Measurements from ENCODE around the gene MLLT3. TPM values are rescaled to one million over a fixed set of nuclear protein-coding genes. Genes with fewer than 3 reads are reported as not detected.

MLLT3 gene
- total RNA-seq, 4 donors from 2014 or later, result 10.2 to 15.3 (median 14.5) TPM

- DNase-seq (ENCODE audit: low spot score in 2 of 2), result no peak
- no peaks in the 10 kb centered on the region for H3K27me3 ChIP-seq
- no peaks in the 10 kb centered on the region for H3K36me3 ChIP-seq
- no peaks in the 10 kb centered on the region for H3K9me3 ChIP-seq
- no peak overlapping the region for H3K27ac ChIP-seq
- no peak overlapping the region for H3K4me3 ChIP-seq
- H3K4me1 ChIP-seq, result peaks cover 0 to 34% (median 11%) of the 10 kb centered on the region in 4 donors
- WGBS, 2 donors, result 81 to 83% methylated on average over 5 of the region's 5 CpGs
- TF ChIP-seq POLR2A (IDR thresholded peaks at IDR 0.05) (no peak), CTCF (IDR thresholded peaks at IDR 0.05) (no peak), EP300 (IDR thresholded peaks at IDR 0.05) (no peak)
These were observed 52.8 kb downstream of the MLLT3 start for GRCh38 chr9:20569525-20569924.

- TF ChIP-seq EP300 (IDR thresholded peaks at IDR 0.05) (no peak), POLR2A (IDR thresholded peaks at IDR 0.05) (no peak), CTCF (IDR thresholded peaks at IDR 0.05) (no peak)
- no peaks in the 10 kb centered on the region for H3K9me3 ChIP-seq
- no peaks in the 10 kb centered on the region for H3K27me3 ChIP-seq
- no peaks in the 10 kb centered on the region for H3K36me3 ChIP-seq
- H3K27ac ChIP-seq, result peak overlapping the region in 1 of 4 donors; percentile 2
- H3K4me1 ChIP-seq, result peaks cover 0 to 37% (median 11%) of the 10 kb centered on the region in 4 donors
- no peak overlapping the region for H3K4me3 ChIP-seq
- DNase-seq (ENCODE audit: low spot score in 2 of 2), result no peak
These were observed 53.9 kb downstream of the MLLT3 start for GRCh38 chr9:20568400-20568799.

GRCh38 chr9:20566401-20566800, 55.9 kb downstream of the MLLT3 start:
- WGBS, 2 donors, result 93% methylated on average over 4 of the region's 4 CpGs
- TF ChIP-seq CTCF (IDR thresholded peaks at IDR 0.05) (no peak), POLR2A (IDR thresholded peaks at IDR 0.05) (no peak), EP300 (IDR thresholded peaks at IDR 0.05) (no peak)
- Histone ChIP-seq H3K9me3 (no peaks in the 10 kb centered on the region), H3K36me3 (no peaks in the 10 kb centered on the region), H3K4me3 (no peak overlapping the region), H3K27ac (no peak overlapping the region), H3K27me3 (no peaks in the 10 kb centered on the region), H3K4me1 (peaks cover 0 to 37% (median 11%) of the 10 kb centered on the region in 4 donors)
- no peak for DNase-seq (ENCODE audit: low spot score in 2 of 2)

- no peaks in the 10 kb centered on the region for H3K27me3 ChIP-seq
- TF ChIP-seq CTCF (IDR thresholded peaks at IDR 0.05), result no peak
- no peak for TF ChIP-seq EP300 (IDR thresholded peaks at IDR 0.05)
- TF ChIP-seq POLR2A (IDR thresholded peaks at IDR 0.05), result no peak
These were observed 57.6 kb downstream of the MLLT3 start for GRCh38 chr9:20564650-20565049.

GRCh38 chr9:20563917-20564316, 58.4 kb downstream of the MLLT3 start:
- Histone ChIP-seq H3K27ac (no peak overlapping the region), H3K36me3 (no peaks in the 10 kb centered on the region), H3K27me3 (no peaks in the 10 kb centered on the region), H3K4me3 (no peak overlapping the region), H3K9me3 (no peaks in the 10 kb centered on the region), H3K4me1 (peaks cover 0 to 34% (median 1%) of the 10 kb centered on the region in 4 donors)
- DNase-seq (ENCODE audit: low spot score in 2 of 2), result no peak
- no peak for TF ChIP-seq EP300 (IDR thresholded peaks at IDR 0.05)
- no peak for TF ChIP-seq POLR2A (IDR thresholded peaks at IDR 0.05)
- no peak for TF ChIP-seq CTCF (IDR thresholded peaks at IDR 0.05)
- WGBS, 2 donors, result 41 to 50% methylated on average over 1 of the region's 1 CpG

More at GRCh38 chr9:20564650-20565049, 57.6 kb downstream of the MLLT3 start:
- Histone ChIP-seq H3K9me3 (no peaks in the 10 kb centered on the region), H3K4me3 (no peak overlapping the region), H3K4me1 (peaks cover 0 to 34% (median 5%) of the 10 kb centered on the region in 4 donors), H3K36me3 (no peaks in the 10 kb centered on the region), H3K27ac (no peak overlapping the region)
- 74 to 78% methylated on average over 3 of the region's 3 CpGs for WGBS, 2 donors
- no peak for DNase-seq (ENCODE audit: low spot score in 2 of 2)
